NCI-H1105 (cell line): ENCODE measurements around the gene AEBP1.
A peak's percentile ranks its signal among the peaks of the same experiment; 100 is the strongest.

Source experiments
- DNase-seq: peaks from one replicate; lab custom pipeline; 2025; lab: John Stamatoyannopoulos, UW

Gene AEBP1

DNA sequence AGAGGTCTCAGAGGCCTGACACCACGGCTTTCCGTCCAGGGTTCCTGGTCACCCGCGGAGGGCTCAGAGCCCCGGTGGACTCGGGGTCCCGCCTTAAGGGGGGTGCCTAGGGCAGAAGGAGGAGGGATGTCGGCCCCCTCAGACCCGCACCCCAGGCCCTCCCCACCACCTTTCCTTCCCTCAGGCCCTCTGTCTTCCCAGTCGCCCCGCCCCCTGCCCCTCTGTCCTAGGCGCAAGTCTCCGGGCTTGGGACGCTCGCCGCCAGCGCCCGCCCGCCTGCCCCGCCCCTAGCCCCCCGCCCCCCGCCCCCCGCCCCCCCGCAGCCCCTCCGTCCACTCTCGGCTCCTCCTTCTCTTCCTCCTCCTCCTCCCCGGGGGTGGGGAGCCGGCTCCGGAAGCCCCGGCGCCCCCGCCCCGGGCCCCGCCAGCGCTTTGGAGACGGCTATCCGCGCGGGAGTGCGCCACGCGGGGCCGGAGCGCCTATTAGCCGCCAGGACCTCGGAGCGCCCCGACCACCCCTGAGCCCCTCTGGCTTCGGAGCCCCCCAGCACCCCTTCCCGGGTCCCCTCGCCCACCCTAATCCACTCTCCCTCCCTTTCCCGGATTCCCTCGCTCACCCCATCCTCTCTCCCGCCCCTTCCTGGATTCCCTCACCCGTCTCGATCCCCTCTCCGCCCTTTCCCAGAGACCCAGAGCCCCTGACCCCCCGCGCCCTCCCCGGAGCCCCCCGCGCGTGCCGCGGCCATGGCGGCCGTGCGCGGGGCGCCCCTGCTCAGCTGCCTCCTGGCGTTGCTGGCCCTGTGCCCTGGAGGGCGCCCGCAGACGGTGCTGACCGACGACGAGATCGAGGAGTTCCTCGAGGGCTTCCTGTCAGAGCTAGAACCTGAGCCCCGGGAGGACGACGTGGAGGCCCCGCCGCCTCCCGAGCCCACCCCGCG, at the start of gene AEBP1:
AEBP1 (plus strand) TSS at position 423 of the 937 bp plus-strand sequence; CDS start at position 744, 321 bp downstream.
- peak; percentile 6 for DNase-seq

GRCh38 chr7:44056681-44057080, 47.5 kb upstream of the AEBP1 start:
- no peak for DNase-seq

- no peak for DNase-seq
Observed at GRCh38 chr7:44057181-44057848, 46.8 kb upstream of the AEBP1 start.

- DNase-seq, result no peak
Observed at GRCh38 chr7:44057849-44058758, 46.0 kb upstream of the AEBP1 start.

DNA sequence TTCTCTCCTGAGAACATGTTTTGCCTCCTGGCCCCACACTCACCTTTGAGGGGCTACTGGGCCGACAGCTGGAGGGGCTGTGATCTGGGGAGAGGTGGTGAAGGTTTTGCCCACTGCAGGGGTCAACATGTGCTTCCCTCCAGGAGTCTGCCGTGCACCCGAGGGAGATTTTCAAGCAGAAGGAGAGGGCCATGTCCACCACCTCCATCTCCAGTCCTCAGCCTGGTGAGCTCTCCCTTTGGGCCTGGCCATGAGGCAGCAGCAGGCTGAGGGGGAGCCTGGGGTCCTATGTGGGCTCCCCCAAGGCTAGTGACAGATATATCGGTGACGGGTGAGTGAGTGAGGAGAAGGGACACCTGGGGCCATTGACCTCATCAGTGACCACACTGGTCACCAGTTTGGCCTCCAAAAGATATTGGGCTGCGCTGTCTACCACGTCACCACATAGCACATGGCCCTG, 45.4 kb upstream of the AEBP1 start:
- no peak for DNase-seq

DNA sequence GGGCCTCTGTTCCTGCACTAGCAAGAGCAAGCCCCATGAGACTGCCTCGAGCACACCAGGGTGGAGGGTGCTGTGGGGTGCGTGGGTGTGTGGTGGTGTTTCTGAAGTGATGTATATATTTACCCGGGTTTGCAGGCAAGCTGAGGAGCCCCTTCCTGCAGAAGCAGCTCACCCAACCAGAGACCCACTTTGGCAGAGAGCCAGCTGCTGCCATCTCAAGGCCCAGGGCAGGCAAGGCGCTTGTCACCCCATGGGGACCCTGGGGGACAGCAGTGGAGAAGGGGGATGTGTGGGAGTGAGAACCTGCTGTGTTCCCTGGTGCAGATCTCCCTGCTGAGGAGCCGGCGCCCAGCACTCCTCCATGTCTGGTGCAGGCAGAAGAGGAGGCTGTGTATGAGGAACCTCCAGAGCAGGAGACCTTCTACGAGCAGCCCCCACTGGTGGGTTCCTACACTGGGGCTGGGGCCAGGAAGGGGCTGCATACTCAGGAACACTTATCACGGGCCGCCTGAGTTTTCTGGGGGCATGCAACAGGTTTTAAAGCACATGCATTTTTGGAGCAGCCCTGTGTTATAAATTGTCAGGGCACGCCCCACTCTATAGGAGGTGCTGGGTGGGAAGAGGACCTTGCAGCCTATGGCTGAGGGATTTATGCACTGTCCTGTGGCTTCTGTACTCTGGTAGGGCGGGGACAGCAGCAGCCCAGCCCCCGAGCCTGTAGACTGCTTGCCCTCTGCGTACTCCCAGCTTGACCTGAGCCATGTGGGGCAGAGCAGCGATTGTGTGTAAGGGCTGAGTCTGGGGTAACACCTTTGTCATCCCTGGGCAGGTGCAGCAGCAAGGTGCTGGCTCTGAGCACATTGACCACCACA, 44.7 kb upstream of the AEBP1 start:
- no peak for DNase-seq

- no peak for DNase-seq
Observed at GRCh38 chr7:44060091-44060947, 43.8 kb upstream of the AEBP1 start.

DNA sequence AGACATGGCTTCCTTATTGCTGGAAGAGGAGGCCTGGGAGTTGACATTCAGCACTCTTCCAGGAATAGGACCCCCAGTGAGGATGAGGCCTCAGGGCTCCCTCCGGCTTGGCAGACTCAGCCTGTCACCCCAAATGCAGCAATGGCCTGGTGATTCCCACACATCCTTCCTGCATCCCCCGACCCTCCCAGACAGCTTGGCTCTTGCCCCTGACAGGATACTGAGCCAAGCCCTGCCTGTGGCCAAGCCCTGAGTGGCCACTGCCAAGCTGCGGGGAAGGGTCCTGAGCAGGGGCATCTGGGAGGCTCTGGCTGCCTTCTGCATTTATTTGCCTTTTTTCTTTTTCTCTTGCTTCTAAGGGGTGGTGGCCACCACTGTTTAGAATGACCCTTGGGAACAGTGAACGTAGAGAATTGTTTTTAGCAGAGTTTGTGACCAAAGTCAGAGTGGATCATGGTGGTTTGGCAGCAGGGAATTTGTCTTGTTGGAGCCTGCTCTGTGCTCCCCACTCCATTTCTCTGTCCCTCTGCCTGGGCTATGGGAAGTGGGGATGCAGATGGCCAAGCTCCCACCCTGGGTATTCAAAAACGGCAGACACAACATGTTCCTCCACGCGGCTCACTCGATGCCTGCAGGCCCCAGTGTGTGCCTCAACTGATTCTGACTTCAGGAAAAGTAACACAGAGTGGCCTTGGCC, 43.0 kb upstream of the AEBP1 start:
- DNase-seq, result no peak

- no peak for DNase-seq
Observed at GRCh38 chr7:44061645-44062179, 42.4 kb upstream of the AEBP1 start.

DNA sequence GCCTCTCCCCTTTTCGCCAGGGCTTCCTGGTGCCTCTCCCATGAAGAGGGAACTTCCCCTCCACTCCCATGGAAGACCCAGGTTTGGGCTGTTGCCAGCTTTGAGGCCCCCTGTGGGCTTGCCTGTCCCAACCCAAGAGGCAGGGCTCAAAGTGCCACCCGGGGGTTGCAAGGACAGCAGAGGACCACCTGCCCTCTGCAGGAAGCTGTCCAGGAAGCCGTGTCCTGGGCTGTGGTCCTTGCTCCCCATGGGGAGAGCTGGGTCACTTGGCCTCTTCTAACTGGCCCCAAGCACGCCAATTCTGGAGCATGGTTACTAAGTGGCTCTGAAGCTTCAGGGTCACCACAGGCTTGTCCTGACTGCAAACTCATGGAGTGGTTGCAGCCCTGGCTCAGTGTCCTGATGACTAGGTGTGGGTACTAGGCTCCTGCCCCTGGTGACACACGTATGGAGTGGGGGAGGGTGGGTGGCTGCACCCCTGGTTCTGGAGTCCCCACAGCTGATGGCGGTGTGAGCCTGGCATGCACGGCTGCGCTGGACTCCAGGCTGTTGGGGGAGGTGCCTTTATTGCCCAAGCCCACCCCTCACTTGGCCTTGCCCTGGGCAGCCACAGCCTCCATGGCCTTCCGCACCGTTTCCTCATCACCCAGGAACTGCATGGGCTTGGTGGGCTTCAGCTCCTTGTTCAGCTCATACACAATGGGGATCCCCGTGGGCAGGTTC, 41.8 kb upstream of the AEBP1 start:
- DNase-seq, result no peak

DNA sequence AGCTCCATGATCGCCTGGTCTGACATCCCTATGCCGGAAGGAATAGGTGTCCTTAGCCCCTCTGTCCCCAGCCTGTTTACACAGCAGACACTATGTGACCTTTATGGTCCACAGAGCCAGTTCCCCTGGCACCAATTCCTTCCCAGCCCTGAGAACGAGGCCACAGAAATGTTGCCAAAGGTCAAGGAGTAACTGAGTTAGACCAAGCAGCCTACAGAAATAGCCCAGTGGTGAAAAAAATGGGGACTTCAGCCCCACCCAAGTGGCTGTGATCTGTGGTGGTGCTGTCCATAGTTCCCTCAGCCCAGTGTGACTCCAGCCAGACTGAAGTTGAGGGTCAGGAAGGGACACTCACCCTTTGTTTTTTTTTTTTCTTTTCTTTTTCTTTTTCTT, 41.2 kb upstream of the AEBP1 start:
- no peak for DNase-seq

DNA sequence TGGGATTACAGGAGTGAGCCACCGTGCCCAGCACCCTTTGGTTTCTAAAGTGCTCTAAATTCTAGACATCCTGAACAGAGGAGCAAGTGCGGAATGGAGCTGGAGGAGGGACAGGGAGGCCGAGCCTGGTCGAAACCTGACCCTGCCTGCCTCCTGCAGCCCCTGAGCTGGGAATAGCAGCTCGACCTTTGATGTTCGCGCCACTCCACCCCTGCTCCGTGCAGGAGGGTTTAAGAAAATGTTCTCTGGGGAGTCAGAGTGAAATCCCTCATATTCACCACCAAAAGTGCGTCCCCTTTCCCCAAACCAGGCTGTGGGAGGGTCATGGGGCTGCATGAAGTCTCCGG, 40.6 kb upstream of the AEBP1 start:
- no peak for DNase-seq

DNA sequence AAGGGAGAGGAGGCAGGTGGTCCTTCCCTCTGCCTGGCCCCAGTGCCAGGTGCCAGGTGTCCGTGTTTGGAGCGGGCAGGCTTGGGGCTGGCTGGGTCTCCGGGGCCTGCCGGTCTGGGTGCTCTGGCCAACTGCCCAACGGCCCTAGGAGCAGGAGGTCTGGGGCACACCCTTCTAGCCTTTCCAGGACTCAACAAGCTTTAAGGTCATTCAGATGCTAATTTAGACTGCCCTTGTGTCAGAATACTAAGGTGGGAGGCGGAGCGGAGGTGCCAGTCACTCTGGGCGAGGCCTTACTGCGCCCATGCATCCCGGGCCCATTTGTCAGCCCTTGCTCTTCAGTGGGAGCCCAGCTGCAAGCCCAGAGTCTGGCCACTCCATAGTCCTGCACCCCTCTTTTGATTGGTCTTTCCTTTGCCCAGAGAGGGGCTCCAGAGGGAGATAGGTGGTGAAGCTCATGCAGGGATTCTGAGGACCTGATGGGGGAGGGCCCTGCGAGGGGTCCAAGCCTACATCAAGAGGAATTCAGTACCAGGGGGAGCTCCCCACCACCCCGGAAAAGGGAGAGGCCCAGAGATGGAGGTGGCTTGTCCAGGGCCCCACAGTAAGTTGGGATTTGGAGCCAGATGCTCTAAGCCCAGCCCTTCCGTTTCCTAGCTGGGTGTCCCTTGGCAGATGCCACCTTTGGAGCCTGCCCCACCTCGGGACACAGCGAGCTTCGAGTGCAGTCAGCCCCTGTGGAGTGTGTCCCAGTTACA, 40.1 kb upstream of the AEBP1 start:
- no peak for DNase-seq

GRCh38 chr7:44064791-44065430, 39.2 kb upstream of the AEBP1 start:
- DNase-seq, result no peak

GRCh38 chr7:44065431-44066110, 38.6 kb upstream of the AEBP1 start, which contains the start of gene PGAM2:
Gene PGAM2, minus strand, starts transcription at chr7:44065567. Its CDS starts 38 bp downstream, at chr7:44065529.
- DNase-seq, result peak; percentile 55

DNA sequence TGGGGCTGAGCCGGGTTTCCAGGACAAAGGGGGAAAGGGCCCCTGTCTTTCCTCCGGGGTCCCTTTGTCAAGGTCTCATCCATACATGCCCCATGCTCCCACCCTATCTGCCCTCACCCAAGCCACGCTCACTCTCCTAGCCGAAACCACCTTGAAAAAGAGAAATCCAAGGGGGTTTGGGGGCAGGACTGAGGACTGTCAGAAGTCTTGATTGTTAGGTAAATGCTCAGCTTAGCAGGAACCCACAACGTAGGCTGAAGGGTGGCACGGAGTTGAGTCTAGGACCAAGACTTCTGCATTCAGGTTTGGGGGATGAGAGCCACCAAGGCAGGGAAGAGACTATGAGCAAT, 38.1 kb upstream of the AEBP1 start:
- no peak for DNase-seq
